Measurements from ENCODE around the gene LYRM1. TPM values are rescaled to one million over a fixed set of nuclear protein-coding genes. Genes with fewer than 3 reads are reported as not detected.
A peak's percentile ranks its signal among the peaks of the same experiment; 100 is the strongest.

LYRM1 gene
- total and polyA plus RNA-seq, 8 donors: 28.0 to 36.3 (median 29.6) TPM

DNA sequence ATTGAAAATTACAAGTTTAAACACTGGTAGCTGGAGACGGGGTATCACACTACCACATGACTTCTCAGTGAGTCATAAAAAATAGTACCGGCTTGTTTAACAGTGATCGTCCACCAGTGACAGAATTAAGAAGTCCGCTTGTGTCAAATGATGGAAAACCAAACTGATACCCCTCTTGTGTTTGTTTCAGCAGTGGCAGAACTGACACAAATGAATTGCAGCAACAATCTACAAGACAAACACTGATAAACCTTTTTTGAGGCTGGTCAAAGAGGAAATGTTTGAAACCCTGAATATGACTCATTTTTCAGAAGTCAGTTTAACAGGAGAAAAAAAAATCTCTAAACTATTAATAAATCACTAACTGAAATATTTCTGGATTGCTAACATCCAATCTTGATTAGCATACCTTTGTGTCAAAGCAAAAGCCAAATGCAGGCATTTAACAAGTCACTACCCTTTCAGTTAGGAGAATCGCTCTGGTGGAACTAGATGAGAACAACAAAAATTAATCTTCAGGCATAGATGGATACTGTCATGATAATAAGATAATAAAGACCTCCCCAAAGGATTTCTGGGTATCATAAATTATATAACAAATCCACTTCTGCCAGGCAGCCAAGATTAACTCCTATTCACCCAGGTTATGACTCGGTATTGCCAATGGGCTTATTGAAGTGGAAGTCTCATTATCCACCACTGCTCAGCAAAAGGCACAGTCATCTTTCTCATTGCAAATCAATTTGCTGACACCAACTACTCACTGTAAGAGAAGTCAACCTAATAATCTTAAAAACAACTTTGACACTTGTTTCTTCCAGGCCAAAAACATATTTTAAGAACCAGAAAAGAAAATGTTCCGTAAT, 21.2 kb upstream of the LYRM1 start:
- Histone ChIP-seq H3K4me3 (no peak overlapping the region), H3K36me3 (no peaks in the 10 kb centered on the region), H3K27ac (peak overlapping the region; percentile 38 to 65), H3K27me3 (no peaks in the 10 kb centered on the region), H3K4me1 (peaks cover 24 to 82% of the 10 kb centered on the region in 2 donors), H3K9me3 (no peaks in the 10 kb centered on the region)
- DNase-seq (no peak), ATAC-seq (peak; percentile 27)
- intact Hi-C loops (cut with DNase I): no loop called here
- TF ChIP-seq CTCF (IDR thresholded peaks at IDR 0.05): no peak

DNA sequence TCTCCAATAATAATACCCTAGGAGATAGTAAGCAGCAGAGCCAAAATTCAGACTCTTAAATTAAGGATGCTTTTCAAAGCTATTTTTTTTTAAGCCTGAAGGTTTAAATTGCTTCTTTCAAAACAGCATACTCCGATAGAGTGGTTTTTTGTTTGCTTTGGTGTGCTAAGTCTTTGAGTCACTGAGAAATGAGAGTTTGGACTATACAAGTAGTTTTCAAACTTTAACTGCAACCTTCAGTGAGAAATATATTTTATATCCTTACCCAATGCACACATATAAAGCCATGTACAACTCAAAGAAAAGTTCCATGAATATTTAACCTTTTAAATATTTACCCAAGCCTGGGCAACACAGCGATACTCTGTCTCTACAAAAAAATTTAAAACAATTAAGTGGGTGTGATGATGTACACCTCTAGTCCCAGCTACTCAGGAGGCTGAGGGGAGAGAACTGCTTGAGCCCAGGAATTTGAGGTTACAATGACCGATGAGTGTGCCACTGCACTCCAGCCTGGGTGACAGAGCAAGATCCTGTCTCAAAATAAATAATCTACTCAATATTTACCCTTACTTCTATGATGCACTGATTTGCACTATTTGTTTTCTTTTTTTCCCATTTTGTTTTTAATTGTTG, 19.6 kb upstream of the LYRM1 start:
- H3K4me3 ChIP-seq: no peak overlapping the region
- peak; percentile 63 for ATAC-seq
- H3K4me1 ChIP-seq: peaks cover 24 to 77% of the 10 kb centered on the region in 2 donors
- no peaks in the 10 kb centered on the region for H3K27me3 ChIP-seq
- intact Hi-C loops (cut with DNase I): no loop called here
- no peaks in the 10 kb centered on the region for H3K36me3 ChIP-seq
- no peaks in the 10 kb centered on the region for H3K9me3 ChIP-seq
- H3K27ac ChIP-seq: peak overlapping the region; percentile 49 to 58
- no peak for TF ChIP-seq CTCF (IDR thresholded peaks at IDR 0.05)
- no peak for DNase-seq

- Histone ChIP-seq H3K36me3 (no peaks in the 10 kb centered on the region), H3K4me1 (peaks cover 24 to 77% of the 10 kb centered on the region in 2 donors), H3K4me3 (no peak overlapping the region), H3K27me3 (no peaks in the 10 kb centered on the region), H3K27ac (peak overlapping the region; percentile 49 to 58), H3K9me3 (no peaks in the 10 kb centered on the region)
- no peak for TF ChIP-seq CTCF (IDR thresholded peaks at IDR 0.05)
- intact Hi-C loops (cut with DNase I): no loop called here
- DNase-seq: no peak
- peak; percentile 41 for ATAC-seq
Observed at GRCh38 chr16:20881503-20881878, 19.1 kb upstream of the LYRM1 start.

GRCh38 chr16:20883554-20884239, 16.9 kb upstream of the LYRM1 start:
- H3K27ac ChIP-seq: peak overlapping the region; percentile 41 to 49
- ATAC-seq: no peak
- no peak overlapping the region for H3K4me3 ChIP-seq
- peaks cover 11 to 70% of the 10 kb centered on the region in 2 donors for H3K4me1 ChIP-seq
- intact Hi-C loops (cut with DNase I): no loop called here
- DNase-seq: no peak
- no peaks in the 10 kb centered on the region for H3K36me3 ChIP-seq
- TF ChIP-seq CTCF (IDR thresholded peaks at IDR 0.05): no peak
- no peaks in the 10 kb centered on the region for H3K9me3 ChIP-seq
- H3K27me3 ChIP-seq: no peaks in the 10 kb centered on the region

GRCh38 chr16:20884240-20884556, 16.4 kb upstream of the LYRM1 start:
- Histone ChIP-seq H3K27ac (peak overlapping the region; percentile 41 to 49), H3K4me1 (peaks cover 6 to 65% of the 10 kb centered on the region in 2 donors), H3K9me3 (no peaks in the 10 kb centered on the region), H3K4me3 (no peak overlapping the region), H3K36me3 (no peaks in the 10 kb centered on the region), H3K27me3 (no peaks in the 10 kb centered on the region)
- DNase-seq (no peak), ATAC-seq (no peak)
- intact Hi-C loops (cut with DNase I): no loop called here
- no peak for TF ChIP-seq CTCF (IDR thresholded peaks at IDR 0.05)
